GM23338 (cell line): Measurements from ENCODE around the gene DDX3Y. TPM values are rescaled to one million over a fixed set of nuclear protein-coding genes. Genes with fewer than 3 reads are reported as not detected.

Experiments
- CTCF ChIP-seq, 2 experiments: fragments of 200-600 bp in 1 of 2; sonication (generic) in 1 of 2; conservative IDR thresholded peaks; 2 replicates each; pipeline versions ENCODE4 v1.5.1 to v1.6.1; 2016 to 2017; ENCODE audit warnings: antibody characterized with exemption in 2 of 2, low read depth in 2 of 2, mild to moderate bottlenecking in 2 of 2, moderate library complexity in 1 of 2
- ETS1 ChIP-seq: IDR thresholded peaks from 2 replicates; pipeline ENCODE4 v1.6.1; 2016; ENCODE audit warnings: antibody characterized with exemption
- POLR2AphosphoS5 ChIP-seq: IDR thresholded peaks from 2 replicates; pipeline ENCODE4 v1.6.1; 2016; ENCODE audit warnings: antibody characterized with exemption, low read depth
- ZNF331 ChIP-seq: fragments of 250-450 bp; sonication (Bioruptor Pico); IDR thresholded peaks from 2 replicates; pipeline ENCODE4 v1.5.0; 2020; ENCODE audit warnings: low read depth, mild to moderate bottlenecking, moderate library complexity
- ZNF462 ChIP-seq: fragments of 250-450 bp; sonication (Bioruptor Pico); IDR thresholded peaks from 2 replicates; pipeline ENCODE4 v1.5.0; 2020; ENCODE audit warnings: mild to moderate bottlenecking, moderate library complexity
- polyA plus RNA-seq: library from polyadenylated mRNA; unstranded; fragments of >200 nt; fragmentation: Nextera tagmentation; extraction: Ambion mirVana; gene quantifications from 2 replicates; pipeline ENCODE4 v1.2.1, GENCODE V29; 2016
- total RNA-seq: library from RNA; depleted of rRNA; stranded (reverse); fragments of >200 nt; shearing (Covaris generic); gene quantifications from 2 replicates; pipeline ENCODE4 v1.2.3, GENCODE V29; 2014; rRNA removed

The DDX3Y gene
- total and polyA plus RNA-seq, 2 experiments from 2014 or later = 53.0 to 138 TPM

- TF ChIP-seq ZNF462 (no peak), POLR2AphosphoS5 (no peak), CTCF (conservative IDR thresholded peaks at IDR 0.05; ENCODE audit: low read depth in 2 of 2) (no peak), ZNF331 (CRISPR knock-in tag) (no peak), ETS1 (no peak)
These were observed 37.3 kb downstream of the DDX3Y start (continued) for GRCh38 chrY:12941725-12942687.

Other genes starting within 250 kb of the DDX3Y start
- gene USP9Y, start 203.6 kb upstream of the DDX3Y start, total RNA-seq = 45.2 and 49.0 TPM in 2 replicates
- gene USP9Y, start 203.6 kb upstream of the DDX3Y start, polyA plus RNA-seq = 17.4 and 23.7 TPM in 2 replicates